HG03196 (cell line): Measurements from ENCODE around the gene GIT1.

Source experiments
- ATAC-seq: cut with Tn5 transposase; IDR thresholded peaks from one replicate; pipeline ENCODE4 v1.9.1; 2021; ENCODE audit not compliant: unreplicated experiment

The GIT1 gene, protein sequence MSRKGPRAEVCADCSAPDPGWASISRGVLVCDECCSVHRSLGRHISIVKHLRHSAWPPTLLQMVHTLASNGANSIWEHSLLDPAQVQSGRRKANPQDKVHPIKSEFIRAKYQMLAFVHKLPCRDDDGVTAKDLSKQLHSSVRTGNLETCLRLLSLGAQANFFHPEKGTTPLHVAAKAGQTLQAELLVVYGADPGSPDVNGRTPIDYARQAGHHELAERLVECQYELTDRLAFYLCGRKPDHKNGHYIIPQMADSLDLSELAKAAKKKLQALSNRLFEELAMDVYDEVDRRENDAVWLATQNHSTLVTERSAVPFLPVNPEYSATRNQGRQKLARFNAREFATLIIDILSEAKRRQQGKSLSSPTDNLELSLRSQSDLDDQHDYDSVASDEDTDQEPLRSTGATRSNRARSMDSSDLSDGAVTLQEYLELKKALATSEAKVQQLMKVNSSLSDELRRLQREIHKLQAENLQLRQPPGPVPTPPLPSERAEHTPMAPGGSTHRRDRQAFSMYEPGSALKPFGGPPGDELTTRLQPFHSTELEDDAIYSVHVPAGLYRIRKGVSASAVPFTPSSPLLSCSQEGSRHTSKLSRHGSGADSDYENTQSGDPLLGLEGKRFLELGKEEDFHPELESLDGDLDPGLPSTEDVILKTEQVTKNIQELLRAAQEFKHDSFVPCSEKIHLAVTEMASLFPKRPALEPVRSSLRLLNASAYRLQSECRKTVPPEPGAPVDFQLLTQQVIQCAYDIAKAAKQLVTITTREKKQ

DNA sequence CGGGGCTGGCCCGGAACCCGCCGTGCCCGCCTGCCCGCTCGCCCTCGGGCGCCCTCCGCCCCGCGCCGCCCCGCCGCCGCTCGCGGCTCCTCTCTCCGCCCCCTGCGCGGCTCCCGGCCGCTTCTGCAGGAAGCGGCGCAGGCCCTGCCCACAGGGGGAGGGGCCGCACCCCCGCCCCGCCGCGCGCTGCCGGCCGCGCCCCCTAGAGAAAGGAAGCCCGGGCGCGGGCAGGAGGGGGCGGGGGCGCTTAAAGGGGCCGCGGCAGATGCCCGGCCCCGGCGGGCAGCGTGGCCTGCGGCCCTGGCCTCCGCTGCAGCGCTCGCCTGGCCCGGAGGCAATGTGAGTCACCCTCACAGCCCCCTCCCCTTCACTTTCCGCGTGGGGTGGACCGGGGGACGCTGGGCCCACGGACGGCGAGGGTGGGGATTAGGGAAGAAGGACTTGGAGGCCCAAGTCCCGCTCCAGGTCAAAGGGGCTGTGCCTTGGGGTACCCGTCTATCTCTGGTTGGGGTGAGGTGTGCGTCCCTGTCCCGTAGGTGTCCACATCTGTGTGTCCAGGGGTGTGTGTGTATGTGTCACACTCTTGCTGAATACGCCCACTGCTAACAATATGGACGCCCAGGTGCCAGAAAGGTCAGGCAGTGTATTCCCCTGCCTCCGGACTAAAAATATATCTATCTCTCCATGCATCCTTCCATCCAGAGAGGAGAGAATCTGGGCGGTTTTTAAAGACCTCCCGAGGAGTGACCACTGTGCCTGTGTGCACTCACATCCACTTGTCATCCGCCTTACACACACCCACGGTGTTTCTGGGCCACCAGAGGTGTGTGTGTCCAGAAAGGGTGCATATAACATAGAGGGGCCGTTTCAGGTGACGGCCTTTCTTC is at the start of gene GIT1:
Gene GIT1 (minus strand): TSS at position 125 of the 887 bp plus-strand sequence. CDS start 270 bp downstream, outside the sequence.
- ATAC-seq, result peak; percentile 52

DNA sequence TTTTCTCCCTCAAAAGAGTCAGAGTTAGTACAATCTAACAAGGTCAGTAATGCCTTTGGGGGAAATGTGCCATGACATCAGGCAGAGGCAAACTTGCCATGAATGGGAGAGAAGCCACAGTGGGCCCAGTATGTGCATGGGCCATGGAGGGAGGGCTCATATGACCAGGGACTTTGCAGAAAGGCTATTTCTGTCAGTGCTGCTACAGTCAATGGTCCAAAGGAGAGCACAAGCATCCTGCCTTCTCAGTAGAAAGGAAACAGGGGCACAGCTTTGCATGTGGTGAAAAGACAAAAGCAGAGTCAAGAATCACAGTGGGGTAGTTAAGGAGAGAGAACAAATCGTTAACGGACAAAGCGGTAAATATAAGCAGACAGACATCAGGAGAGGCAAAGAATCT is 44.4 kb upstream of the GIT1 start:
- ATAC-seq, result no peak

DNA sequence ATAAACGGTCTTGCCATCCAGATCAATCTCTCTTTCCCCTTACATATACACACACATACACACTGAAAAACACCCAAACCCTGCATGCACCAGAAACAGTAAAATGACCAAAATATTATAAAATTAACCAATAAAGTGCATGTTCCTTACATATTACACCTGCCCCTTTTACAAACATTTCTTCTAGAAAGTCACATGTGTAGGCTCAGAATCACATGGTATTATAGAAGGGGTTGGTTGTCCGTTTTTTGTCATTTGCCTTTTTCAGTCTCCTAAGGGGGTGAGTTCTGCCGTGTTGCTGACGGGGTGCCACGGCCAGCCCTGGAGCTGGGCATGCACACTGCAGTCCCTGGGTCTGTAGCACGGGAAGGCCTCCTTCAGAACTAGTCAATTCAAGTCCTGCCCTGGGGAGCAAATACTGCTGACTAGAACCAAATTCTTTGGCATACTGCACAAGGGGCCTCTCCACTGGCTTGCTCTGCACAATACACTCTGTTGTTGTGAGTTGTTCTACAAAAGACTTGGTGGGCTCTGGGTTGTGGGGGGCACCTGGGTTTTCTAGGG is 41.3 kb upstream of the GIT1 start:
- ATAC-seq, result no peak

DNA sequence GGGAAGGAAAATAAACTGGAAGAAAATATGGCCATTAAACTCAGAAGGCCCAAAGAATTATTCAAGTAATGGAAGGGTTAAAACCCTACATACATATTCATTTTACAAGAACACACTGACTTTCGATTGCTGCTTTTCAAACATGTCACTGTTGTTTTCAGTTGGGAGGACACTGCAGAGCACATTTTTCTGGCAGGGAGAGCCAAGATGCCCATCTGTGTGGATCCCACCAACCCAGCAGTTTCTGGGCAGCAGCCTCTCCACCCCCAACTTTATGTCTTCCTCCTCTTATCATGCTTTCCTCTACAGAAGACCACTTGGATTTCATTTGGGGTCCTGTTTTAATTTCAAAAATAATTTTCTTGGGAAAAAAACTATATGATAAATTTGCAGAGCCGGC is 40.4 kb upstream of the GIT1 start:
- no peak for ATAC-seq

DNA sequence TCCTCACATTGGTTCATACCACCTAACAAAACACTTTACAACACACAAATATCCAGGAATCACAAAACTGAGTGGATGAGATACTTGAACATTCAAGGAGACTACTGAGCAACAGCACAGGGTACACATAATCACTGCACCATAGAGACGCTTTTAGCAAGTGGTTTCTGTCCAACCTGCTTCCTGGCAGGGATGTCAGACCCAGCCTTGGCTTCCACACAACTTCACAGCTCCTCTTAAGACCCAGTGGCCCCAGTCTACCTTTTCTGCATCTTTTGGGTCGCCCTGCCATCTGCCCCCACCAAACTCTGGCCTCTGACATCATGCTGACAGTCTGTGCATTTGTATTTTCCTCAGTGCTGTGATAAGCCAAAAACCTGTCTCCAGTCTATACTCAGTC is 39.2 kb upstream of the GIT1 start:
- no peak for ATAC-seq

DNA sequence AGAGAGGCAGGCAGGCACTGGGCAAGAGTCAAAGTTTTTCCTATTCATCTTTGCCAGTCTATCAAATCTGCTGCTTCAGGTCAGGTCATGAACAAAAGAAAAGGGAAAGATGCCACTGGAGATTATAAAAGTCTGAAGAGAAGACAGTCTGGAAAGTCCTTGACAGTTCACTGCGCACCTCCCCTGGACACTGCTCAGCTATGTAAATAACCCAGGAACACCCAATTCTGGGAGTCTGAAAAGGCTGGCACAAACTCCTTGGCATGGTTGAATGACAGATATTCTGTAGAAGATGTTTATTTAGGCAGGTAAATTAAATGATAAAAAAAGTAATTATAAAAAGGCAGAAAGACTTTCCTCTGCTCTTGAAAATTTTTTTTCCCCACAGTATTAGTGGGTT is 38.5 kb upstream of the GIT1 start:
- no peak for ATAC-seq

DNA sequence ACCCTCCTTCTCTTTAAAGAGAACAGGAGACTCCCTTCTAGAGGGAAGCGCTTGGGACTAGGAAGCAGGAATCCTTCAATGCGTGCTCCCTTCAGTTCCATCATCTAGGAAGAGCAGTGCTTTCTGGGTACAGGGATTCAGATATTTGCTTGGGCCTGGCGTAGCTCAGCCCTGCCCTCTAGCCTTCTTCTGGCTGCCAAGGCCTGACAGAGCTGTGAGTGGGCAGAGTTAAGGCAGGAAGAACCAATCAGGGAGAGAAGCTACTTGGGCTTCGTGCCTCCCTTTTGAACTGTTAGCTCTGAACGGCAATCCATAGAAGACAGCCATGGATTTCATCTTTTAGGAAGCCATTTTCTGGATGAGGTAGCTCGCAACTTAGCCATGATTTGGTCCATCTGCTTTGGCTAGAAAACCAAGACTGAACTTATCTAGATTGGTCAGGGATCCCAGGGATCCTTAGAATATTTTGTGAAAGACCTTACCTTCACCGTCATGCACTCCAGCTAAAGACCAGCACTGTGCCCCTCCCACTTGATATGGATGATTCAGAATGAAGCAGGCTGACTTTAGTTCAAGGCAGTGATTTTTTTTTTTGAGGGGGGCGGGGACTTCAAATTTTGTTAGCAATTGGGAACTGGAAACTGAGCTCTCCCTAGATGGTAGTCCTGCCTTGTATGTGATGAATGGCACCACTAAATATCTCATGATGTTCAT is 35.7 kb upstream of the GIT1 start:
- no peak for ATAC-seq

DNA sequence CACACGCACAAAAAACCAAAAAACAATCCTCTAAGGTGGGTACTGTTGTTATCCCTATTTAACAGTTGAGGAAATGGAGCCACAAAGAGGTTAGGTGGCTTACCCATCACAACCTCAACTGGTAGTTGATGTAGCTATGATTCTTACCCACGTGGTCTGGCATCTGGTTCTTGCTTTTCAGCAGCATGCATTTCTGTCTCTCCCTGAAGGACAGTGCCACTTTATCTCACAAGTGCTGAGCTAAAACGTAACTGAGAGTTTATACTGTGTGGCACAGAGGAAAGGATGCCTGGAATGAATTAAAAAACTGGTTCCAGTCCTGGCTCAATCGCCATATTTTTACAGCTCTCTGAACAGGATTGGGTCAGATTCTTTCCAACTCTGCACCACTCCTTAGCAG is 35.1 kb upstream of the GIT1 start:
- ATAC-seq, result no peak

DNA sequence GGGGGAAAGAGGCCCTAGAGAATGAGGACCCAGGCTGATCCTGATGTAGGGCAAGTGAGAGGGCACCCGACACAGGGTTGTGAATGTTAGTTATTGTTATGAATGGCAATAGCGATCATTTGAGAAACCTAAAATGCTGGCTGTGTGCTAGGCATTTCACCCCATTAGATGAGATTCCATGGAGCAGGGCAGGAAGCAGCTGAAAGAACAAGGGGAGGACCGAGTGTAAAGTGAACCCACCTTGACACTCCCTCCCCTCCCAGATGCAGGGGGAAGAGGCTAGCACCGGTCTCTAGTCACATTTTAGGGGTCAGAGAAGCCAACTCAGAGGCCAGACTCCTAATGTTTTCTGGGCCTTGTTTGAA is 33.8 kb upstream of the GIT1 start:
- no peak for ATAC-seq

DNA sequence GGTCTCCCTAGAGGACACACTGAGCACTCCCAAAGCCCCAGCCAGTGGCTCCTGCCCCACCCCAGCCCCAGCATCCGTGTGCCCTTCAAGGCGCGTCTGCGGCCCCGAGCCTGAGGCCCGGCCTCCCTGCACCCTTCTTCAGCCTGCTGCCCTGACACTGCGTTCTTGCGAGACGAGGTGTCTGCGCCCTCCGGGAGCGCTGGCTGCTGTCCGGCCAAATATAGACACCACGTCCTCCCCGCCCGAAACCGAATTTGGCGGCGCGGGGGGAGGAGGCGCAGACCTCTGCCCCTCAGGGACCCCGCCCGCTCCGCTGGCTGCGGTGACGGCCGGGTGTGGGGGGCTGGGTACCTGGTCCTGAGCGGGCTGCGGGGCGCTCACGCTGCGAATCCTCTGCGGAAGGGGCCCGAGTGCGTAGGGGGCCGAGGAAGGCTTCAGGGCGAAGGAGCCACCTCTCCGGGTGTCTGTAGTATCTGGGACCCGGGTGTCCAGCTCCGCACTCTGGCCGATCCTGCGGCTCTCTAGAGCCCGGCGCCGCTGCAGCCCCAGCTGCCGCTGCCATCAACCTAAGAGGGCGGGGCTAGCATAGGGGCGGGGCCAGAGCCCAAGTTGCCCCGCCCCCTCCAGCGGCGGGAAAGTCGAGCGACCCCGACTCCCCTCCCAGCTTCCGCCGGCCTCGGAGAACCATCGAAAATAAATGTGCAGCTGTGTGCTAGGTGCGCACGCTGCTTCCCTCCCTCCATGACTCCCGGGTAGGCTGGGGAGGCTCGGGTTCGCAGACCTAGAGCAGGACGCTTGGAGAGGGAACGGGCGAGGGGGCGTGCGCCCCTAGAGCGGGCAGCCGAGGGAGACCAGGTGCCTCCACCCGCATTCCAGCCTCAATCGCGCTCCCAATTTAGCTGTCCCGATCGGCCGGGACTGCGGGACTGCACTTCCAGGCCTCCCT is 33.2 kb upstream of the GIT1 start, which contains the start of gene CORO6:
Gene CORO6 (minus strand): TSS at position 576 of the 946 bp plus-strand sequence. CDS start 1,491 bp downstream, outside the sequence.
- ATAC-seq, result no peak

DNA sequence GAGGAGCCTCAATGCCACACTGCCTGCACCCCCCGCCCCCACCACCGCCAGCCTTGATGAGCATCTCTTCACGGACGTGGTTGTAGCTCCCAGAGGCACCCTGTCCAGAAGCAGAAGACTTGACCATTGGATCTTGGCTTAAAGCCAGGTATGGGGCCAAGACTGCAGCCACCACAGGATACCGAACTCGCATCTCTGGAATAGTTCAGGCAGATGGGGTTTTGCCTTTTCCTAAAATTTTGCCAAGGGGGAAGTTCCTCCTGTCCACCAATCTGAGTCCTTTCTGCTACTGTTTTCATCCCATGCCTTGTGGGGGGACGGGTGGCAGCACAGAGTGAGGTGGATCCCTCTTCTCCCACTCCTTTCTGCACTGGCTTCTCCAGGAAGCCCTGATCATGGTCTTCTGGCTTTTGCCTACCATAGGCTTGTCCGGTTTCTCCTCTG is 32.3 kb upstream of the GIT1 start:
- no peak for ATAC-seq

DNA sequence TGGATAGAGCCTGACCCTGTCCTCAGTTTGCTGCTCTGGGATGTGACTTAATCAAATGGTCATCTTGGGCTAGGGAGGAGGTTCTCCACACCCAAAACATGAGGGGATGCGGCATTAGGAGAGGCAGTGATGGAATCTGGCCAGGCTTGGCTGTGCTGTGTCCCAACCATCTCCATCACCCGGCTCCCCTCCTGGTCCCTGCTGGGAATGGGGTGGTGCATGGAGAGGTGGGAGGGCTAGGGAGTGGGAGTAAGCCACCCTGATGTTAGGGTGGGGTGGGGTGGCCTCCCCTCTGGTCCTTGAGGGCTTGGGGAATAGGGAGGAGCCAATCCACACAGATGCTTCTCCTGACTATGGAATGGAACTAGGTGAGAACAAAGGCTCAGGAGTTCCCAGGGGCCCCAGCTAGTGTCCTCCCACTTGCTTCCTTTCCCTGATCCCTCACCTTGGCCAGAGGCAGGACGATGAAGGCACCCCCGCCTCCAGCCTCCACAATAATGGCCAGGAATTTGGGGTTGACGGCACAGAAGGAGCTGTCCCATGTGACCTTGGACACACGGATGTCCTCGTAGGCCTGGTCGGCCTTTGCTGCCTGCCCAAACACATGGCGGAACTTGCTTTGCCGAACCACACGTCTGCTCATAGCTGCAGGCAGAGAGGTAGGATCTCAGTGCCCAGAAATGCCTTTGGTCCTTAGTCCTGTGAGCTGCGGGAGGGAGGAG is 31.5 kb upstream of the GIT1 start:
- ATAC-seq, result no peak

DNA sequence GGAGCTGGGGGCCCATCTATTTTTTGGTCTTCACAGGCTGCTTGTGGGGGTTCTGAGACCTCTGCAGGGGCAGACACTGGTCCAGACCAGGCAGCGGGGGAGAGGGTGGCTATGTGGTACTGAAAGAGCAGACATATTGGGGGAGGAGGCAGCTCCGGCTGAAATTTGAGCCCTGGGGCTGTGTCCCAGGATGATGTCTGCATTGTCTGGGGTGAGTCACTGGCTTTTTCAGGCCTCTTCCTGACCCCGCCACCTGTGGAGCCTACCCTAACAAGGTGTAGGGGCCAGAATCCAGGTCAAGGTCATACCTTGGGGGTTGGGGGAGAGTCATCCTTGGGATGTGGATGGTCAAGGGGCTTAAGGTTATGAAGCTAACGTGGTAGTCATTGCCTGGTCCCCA is 30.8 kb upstream of the GIT1 start:
- ATAC-seq, result no peak

DNA sequence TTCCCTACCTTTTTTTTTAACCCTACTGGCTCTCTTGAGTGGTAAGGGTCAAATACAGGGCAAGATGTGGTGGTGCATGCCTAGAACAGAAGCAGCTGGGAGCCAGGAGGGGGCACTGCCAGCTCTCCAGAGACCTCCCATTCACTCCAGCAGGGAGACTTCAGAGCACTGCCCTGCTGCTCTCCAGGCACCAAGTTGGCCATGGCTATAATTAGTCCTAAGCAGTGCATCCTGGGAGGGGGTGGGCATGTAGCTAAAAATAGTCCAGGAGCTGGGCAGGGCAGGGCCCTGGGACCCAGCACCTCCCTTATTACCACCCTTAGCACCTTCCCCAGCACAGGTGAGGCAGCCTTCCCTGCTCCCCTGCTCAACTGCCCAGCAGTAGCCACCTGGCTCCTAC is 29.8 kb upstream of the GIT1 start:
- ATAC-seq, result no peak

DNA sequence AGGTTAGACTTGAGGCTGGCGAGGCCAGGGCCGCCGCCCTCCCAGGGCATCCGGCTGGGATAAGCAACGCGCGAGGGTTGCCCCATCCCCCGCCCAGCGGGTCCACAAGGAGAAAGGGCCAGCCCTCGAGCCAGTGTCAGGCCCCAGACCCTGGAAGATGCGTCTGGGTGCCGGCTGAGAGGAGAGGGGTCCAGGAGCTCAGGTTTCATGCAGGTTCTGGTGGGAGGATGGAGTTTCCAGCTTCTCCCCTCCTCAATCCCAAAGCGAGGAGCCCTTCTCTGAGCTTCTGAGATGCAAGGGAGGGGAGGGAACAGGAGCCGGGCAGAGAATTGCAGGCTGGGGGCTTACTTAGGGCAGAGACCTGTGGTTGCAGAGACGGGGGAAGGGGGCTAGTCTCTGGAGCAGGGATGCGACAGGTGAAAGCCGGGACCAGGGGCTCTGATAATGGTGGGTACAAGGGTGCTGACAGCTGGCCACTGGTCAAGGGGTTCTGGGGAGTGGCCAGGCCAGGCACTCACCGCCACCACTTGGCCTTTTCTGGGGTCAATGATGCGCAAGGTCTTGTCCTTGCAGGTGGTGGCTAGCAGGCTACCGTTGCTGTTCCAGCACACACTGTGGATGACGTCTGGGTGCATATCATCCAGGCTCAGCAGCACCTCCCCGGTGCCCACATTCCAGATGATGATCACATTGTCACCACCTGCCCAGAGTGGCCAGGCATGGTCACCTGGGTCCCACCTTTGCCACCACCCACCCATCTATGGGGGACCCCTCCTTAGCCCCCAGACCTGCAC is 29.0 kb upstream of the GIT1 start:
- ATAC-seq, result no peak

DNA sequence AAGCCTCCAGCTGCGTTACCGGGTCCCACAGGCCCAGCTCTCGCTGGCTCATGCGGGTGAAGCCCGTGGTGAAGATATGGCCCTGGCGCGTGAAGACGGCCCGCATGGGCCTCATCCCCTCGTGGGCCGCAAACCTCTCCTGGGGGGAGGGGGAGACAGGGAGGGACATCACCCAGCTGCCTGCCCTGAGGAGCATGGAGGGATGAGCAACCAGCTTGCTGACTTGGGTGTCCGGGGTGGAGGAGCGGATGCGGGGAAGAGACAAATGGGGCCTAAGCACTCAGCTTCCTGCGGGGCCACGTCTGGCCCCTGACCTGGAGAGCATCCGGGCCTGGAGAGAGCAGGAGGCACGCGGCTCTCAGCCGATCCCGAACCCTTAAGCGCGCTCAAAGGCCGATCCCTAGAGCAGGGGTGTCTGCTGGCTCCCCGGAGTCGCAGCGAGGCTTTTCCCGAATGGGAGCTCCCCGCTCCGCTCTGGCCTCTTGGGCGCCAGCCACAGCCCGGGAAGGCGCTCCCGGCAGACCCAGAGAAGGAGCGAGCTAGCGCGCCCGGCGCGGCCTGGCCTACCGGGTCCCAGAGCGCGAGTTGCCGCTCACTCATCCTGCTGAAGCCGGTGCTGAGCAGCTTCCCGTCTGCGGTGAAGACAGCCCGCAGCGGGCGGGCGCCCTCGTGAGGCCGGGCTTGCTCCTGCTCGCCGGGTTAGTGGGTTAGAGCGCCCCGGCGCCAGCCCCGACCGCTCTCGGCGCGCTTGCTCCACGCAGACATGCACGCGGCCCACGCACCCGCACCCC is 28.2 kb upstream of the GIT1 start:
- no peak for ATAC-seq

DNA sequence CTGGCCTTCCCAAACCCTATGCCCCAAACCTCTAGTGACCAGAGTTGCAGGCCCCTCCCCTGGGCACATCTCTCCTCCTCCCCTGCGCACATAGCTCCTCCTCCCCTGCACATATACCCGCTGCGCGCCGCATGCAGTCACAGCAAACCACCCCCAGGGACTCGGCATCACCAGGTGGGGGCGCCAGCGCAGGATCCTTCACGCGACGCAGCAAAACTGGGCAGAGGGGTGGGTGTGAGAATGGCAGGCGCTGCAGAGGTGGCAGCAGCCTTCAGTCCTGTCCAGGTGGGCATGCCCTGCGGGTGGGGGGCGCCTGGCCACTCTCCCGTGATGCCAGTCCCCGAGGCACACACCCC is 27.7 kb upstream of the GIT1 start:
- ATAC-seq, result peak; percentile 40
